NCI-H524 treated with DMSO at 0.1 percent for 48 hours (cell line): ENCODE measurements around the gene CDC42BPB.
A peak's percentile ranks its signal among the peaks of the same experiment; 100 is the strongest.

ENCODE experiments used
- DNase-seq: peaks from one replicate; lab custom pipeline; 2025; lab: John Stamatoyannopoulos, UW

CDC42BPB gene, protein sequence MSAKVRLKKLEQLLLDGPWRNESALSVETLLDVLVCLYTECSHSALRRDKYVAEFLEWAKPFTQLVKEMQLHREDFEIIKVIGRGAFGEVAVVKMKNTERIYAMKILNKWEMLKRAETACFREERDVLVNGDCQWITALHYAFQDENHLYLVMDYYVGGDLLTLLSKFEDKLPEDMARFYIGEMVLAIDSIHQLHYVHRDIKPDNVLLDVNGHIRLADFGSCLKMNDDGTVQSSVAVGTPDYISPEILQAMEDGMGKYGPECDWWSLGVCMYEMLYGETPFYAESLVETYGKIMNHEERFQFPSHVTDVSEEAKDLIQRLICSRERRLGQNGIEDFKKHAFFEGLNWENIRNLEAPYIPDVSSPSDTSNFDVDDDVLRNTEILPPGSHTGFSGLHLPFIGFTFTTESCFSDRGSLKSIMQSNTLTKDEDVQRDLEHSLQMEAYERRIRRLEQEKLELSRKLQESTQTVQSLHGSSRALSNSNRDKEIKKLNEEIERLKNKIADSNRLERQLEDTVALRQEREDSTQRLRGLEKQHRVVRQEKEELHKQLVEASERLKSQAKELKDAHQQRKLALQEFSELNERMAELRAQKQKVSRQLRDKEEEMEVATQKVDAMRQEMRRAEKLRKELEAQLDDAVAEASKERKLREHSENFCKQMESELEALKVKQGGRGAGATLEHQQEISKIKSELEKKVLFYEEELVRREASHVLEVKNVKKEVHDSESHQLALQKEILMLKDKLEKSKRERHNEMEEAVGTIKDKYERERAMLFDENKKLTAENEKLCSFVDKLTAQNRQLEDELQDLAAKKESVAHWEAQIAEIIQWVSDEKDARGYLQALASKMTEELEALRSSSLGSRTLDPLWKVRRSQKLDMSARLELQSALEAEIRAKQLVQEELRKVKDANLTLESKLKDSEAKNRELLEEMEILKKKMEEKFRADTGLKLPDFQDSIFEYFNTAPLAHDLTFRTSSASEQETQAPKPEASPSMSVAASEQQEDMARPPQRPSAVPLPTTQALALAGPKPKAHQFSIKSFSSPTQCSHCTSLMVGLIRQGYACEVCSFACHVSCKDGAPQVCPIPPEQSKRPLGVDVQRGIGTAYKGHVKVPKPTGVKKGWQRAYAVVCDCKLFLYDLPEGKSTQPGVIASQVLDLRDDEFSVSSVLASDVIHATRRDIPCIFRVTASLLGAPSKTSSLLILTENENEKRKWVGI (N-terminal part only)

DNA sequence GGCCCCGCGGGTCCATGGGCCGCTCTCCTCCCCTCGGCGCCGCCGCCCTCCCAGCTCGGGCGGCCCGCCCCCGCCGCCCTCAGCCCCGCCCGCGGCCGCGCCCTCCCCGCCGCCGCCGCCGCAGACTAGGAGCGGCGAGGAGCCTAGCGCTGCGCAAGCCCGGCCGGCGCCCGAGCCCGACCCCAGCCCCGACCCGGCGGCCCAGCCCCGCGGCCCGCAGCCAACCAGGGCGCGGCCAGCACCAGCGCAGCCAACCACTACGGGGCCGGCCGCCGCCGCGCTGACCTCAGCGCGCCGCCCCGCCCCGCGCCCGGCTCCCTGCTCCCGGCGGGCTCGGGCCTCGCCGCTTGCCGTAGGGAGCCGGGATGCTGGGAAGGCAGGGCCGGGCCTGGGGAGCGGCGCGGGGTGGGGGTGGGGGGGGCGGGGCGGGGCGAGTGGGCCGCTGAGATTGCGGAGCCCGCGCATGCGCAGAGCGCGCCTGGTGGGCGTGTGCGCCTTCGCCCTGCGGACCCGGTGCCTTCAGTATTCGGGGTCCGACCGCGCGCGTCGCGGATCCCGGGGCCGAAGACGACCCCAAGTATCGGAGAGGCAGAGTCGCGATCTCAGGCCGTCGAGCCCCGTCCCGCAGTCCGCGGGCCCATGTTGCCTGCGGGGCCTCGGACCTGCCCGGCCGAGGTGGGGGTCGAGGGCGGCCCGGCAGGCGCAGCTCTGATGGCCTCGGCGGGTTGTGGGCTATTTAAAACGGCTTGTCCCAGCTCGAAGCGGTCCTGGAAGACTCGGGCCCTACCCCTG is at the start of gene CDC42BPB:
Gene CDC42BPB (minus strand): TSS at position 178 of the 792 bp plus-strand sequence. CDS start 376 bp downstream, outside the sequence.
- peak; percentile 26 for DNase-seq

DNA sequence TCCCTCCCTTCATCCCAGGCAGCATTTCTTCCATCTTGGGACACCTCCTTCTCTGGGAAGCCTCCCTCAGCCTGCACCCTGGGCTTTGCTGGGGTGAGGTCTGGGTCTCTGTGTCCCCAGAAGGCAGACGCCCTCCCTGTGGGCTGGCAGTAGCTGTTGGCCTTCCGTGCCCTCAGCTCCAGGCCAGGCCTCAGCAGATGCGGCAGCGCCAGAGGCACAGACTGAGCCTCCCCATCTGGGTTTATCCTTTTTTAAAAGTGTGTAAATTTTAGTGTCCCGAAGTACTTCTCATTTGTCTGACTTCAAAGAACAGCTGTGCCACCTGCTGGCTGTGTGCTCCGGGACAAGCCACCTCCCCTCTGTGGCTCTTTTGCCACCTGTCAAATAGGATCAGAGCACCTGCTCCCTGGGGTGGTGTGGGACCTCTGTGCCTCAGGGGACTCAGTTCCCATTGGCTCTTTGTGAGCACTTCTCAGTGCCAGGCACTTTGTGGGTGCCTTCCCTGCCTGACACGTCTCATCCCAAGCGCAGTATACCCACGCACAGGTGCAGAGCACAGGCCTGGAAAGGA is 48.3 kb upstream of the CDC42BPB start:
- DNase-seq: peak; percentile 95

DNA sequence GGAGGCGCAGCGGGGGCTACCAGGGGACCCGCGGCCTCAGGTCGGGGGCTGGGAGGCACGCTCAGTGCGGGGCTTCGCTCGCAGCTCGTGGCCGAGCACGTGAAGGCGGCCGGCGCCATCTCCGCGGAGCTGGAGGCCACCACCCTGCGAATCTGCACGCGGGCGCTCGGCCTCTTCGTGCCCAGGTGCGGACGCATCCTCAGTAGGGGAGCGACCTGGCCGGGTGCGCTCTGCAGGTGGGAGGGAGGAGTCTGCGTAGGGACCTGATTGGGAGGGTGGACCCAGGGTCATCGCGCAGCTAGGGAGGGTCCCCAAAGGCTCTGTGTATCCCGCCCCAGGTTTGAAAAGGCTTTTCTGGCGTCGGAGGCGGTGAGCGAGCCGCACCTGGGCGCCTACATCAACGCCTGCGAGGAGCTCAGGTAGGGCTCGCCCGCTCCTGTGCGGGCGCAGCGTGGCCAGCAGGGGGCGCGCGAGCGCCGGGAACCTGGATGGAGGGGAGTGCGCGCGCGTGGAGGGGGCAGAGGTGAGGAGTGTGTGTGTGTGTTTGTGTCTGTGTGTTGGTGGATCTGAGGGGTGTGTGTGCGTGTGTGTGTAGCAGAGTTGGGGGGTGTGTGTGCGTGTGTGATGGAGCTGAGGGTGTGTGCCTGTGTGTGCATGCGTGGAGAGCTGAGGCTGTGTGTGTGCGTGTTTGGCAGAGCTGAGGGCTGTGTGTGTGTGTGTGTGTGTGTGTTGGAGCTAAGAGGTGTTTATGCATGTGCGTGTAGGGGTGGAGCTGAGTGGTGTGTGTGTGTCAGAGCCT is 47.5 kb upstream of the CDC42BPB start:
- no peak for DNase-seq

DNA sequence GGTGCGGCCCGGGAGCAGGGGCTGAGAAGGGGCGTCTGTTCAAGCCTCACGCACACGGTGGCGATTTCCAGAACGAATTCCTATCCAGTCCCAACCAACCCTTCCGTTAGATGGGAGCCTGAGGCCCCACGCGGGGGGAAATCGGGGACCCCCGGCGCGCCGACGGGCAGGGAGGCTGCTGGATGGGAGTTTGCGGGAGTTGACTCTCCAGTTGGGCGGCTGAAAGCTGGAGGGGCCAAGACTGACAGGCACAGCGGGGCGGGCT is 47.0 kb upstream of the CDC42BPB start:
- no peak for DNase-seq

DNA sequence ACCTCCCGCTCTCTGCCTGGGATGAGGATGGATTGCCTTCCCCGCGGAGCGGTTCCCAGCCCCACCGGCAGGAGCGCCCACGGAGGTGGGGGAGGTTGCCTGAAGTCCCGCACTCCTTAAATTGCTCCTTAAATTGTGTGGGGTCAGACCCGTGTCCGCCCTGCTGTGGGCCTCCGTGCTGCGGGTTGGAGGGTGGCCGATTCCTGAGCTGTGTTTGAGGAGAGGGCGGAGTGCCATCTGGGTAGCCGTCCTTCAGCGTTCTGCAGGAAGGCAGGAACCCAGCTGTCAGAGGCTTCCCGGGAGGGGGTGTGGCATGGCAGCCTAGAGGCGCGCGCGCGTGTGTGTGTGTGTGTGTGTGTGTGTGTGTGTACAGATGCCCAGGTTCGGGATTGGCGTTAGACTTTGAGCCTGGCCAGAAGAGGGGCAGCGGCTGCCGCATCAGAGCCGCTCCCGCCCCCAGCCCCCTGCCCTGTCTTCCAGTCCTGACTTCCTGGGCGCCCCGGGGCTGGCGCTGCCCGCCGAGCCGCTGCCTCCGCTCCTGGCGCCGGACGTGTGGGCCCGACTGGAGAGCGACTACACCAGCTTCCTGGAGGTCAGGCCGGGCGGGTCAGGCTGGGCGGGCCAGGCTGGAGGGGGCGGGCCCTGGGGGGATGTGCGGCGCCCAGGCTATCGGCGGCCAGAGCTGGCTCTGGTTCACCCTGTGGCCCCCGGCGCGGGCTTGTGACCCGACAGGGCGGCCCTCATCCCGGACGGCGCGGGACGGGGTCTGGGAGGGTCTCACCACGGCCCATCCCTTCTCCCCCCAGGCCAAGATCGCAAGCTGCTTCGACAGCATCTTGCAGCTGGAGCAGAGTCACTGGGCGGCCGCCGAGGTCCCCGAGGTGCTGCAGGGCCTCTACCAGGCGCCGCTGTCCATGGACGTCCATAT is 46.4 kb upstream of the CDC42BPB start:
- peak; percentile 84 for DNase-seq

DNA sequence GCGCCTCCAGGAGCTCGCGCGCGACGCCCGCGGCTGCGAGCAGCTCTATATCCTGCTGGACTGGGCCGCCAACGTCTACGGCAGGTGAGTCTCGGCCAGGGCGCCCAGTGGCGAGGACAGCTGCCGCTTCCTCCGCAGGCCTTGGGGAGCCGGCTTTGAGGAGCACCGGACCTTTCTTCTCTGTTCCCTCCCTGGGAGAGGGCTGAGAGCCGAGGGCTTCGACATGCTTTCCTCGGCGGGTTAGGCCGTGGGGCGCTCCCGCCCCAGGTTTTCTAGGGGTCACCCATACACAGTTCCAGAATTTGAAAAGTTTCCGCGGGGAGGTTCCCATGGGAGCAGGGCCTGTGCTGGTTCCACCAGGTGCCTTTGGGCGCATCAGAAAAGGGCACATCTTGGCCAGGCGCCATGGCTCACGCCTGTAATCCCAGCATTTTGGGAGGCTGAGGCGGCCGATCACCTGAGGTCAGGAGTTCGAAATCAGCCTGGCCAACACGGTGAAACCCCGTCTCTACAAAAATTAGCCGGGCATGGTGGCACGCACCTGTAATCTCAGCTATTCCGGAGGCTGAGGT is 45.4 kb upstream of the CDC42BPB start:
- no peak for DNase-seq

DNA sequence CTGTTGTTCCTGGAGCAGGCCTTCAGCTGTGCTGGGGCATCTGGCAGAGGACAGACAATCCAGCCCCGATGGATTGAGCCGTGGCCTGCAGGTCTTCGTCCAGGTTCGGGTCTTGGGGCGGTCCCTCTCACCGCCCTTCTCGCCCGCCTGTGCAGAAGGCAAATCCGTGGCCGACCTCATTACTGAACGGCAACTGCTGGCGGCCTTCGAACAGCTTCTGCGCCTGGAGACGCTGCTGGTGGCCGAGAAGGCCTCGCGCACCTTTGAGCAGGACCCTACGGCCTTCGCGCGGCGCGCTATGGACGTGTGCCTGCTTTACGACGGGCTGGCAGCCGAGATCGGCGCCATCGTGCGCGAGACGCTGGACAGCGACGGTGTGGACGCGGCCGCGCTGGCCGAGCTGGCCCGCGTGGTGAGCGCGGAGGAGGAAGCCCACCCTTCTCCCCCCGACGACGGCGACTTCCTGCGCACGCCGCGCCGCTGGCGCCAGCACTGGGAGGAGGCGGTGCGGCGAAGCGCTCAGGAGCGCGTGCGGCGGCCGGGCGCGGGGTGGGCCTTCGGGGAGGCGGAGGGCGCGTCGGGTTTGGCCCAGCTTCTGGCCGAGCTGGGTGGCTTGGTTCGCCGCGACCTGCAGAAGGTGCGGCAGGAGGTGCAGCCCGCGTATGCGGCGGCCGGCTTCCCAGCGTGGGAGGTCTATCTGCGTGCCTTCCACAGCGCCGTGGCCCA is 44.8 kb upstream of the CDC42BPB start:
- DNase-seq: no peak

DNA sequence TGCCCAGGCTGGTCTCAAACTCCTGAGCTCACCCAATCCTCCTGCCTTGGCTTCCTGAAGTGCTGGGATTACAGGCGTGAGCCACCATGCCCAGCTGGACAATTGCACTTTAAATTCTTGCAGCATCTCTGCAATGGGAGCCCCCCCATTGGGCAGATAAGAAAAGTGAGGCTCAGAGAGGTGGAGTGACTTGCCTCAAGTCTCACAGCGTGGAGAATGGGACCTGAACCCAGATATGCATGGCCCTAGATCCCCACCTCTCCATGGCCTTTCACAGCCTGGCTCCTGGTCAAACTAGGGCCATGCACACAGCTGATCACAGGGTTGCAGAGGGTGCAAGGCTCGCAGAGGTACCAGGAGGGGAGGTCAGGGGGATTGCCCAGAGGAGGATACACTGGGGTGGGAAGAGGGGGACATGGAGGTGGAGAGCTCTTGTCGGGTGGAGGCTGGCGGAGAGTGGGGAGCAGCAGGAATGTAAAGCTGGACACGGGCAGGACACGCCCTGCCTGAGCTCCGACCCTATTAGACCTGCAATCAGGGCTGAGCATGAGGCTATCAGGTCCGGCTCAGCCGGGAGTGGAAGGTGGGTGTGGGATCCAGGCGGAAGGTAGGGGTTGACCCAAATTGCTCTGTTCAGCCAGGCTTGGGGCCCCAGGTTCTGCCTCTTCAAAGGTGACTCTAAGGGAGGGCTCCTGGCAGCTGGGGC is 44.1 kb upstream of the CDC42BPB start:
- DNase-seq: no peak

DNA sequence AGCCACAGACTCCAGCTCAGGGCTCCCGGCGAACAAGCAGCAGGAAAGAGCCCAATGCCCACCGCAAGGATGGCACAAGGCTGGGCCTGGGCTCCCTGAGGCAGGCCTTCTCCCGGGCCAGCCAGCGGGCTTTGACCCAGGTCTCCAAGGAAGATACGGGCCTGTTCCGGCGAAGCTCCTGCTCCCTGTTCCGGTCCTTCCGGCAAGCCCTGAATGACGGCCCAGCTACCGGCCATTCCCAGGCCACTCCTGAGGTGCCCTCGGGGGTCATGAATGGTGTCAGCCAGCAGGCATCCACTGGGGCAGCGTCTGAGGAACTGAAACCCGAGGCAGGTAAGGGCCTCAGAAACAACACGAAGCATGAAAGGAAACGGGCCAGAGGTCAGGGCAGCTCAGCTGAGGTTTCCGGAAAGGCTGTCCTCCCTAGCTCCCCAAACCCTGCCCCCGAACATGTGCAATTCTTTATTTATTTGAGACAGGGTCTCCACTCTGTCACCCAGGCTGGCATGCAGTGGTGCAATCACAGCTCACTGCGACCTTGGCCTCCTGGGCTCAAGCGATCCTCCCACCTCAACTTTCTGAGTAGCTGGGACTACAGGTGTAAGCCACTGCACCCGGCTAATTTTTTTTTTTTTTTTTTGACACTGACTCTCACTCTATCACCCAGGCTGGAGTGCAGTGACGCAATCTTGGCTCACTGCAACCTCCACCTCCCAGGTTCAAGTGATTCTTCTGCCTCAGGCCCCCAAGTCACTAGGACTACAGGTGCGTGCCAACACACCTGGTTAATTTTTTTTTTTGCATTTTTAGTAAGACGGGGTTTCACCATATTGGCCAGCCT is 43.2 kb upstream of the CDC42BPB start:
- no peak for DNase-seq

DNA sequence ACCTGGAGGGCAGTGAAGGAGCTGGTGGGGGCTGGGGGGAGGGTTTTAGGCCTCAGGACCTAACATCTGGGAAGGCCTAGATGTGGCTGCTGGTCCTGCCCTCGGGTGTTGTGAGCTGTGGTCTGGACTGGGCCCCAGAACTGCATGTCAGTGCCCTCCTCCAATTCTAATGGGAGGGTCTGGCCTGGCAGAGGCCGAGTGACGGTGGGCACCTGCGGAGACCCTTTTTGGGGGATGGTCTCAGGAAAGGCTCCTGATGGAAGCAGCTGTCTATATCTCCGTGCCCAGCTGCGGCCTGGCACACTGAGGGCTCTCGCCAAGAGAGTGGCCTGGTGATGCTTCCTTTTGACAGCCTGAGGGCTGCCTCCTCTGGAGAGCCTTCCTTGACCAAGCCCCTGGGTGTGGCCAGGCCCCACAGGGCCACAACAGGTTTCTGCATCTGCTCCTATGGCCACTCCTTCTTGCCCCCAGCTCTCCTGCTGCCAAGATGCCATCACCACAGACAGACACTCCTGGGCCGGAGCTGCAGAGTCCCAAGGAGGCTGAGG is 42.5 kb upstream of the CDC42BPB start:
- no peak for DNase-seq

DNA sequence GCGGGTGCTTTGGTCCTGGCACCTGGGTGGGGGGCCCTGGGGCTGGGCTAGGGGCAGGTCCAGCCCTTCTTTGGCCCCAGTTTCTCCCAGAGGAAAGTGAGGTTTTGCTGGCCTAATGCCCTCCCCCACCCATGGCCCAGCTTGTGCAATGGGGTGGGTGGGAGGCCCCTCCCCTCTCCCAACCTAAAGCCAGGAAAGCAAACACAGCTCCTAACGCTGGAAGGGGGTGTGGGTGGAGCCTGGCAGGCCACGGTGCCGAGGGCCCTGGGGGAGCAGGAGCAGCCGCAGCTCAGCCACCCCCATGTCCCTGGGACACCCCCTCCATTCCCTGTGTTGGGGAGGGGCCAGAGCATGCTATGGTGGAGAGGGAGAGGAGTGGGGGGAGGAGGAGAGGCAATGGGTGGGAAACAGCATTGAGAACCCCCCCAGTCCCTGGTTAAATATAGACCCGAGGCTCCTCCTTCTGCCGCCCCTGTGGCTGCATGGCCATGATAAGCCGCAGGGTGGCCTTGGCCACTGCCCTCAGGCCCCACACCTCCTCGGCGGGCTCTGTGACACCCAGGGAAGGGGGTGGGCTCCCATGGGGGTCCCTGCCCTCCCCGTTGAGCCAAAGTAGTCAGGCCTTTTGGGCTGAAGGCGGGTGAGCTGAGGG is 41.9 kb upstream of the CDC42BPB start:
- no peak for DNase-seq

DNA sequence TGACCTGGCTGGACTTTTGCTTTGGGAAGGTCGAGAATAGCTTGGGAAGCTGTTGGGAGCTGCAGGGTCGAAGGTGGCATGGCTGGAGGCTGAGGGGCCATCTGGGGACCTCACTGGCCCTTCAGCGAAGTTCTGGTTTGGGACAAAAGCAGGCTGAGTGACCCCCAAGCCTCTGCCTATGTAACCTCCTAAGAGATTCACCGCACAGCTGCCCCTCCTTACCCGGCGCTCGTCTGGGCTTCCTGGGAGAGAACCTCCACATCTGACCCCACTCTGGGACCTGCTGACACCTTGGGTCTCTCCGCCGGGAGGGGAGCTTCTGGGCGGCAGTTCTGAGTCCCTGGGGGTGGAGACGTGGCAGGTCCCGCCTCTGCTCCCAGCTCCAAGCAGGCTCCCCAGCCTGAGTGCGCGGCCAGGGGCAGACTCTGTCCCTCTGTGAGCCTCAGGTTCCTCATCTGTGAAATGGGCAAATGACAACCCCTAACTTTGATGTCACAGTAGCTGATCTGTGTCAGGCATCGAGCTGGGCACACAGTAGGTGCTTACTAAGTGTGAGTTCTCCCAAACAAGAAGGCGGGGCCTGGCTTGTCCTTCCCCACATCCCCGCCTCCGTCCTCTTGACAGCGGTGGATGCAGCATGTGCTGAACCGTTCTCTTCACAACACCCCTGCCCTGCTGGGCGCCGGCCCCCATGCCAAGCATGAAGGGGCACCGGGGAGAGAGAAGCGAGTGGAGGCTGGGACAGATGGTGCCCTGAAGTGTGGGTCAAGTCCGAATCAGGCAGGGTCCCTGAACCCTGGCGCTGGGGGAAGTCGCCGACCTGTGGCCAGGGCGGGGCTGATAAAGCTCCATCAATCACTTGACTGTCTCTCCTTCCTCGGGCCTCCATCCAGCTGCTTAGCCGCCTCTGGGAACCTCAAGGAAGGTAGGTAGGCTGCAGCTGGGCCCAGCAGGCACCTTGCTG is 40.9 kb upstream of the CDC42BPB start:
- DNase-seq: no peak

DNA sequence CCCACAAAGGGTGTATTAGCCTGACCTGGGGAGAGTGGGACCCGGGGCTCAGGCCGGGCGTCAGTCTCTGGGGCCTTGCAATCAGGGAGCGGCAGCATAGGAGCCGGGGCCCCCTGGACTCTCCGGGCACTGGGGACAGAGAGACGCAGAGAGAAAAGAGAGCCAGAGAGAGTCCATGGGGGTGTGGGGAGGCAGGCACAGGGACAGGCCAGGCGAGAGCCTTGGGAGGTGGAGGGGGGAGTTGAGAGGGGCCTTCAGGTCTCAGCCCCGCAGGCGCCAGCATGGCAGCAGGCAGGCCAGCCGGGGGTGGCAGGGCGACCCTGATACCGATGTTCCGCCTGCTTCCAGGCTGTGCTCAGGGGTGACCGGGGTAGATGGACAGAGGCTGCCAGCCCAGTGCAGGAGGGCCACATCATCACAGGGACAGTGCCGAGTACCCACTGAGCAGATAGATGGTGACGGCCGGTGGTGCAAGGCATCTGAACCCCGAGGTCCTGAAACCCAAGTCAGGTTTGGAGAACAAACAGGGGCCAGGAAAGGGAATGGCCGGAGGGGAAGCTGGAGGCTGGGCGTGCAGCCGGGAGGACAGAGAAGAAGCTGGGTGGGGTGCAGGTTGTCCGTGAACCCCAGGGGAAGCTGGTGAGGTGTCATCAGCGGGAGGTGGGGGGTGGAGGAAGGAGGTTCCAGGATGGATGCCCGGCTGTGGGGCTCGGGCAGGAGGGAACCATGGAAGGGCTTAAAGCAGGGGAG is 40.1 kb upstream of the CDC42BPB start:
- DNase-seq: no peak

DNA sequence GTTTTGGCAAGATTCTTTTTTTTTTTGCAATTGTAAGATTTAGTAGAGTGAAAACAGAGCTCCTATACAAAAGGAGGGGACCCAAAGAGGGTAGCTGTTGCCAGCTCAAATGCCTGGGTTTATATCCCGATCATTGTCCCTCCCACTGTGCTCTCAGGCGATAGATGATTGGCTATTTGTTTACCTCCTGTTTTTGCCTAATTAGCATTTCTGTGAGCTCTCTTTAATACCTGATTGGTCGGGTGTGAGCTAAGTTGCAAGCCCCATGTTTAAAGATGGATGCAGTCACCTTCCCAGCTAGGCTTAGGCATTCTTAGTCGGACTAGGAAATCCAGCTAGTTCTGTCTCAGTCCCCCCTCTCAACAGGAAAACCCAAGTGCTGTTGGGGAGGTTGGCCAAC is 39.0 kb upstream of the CDC42BPB start:
- no peak for DNase-seq
